Transverse colon (tissue), 4 donors: Measurements from ENCODE around the gene SEM1. TPM values are rescaled to one million over a fixed set of nuclear protein-coding genes. Genes with fewer than 3 reads are reported as not detected.

ENCODE experiments used
- DNase-seq: peaks from one replicate; pipeline ENCODE4 v3.0.0-alpha.2; 2019
- H3K27ac ChIP-seq, 4 donors: fragments of 200-600 bp; sonication (generic); 2 replicates each; pipeline ENCODE4 v1.5.1; 2016 to 2018; ENCODE audit warnings: inconsistent platforms in 4 of 4
- H3K27me3 ChIP-seq: fragments of 200-600 bp; sonication (generic); 2 replicates; pipeline ENCODE4 v1.5.1; 2017; ENCODE audit warnings: inconsistent platforms
- H3K36me3 ChIP-seq, 4 donors: fragments of 200-600 bp; sonication (generic); 2 replicates each; pipeline ENCODE4 v1.5.1; 2017 to 2019; ENCODE audit warnings: inconsistent platforms in 4 of 4
- H3K4me1 ChIP-seq, 4 donors: fragments of 200-600 bp; sonication (generic); 2 replicates each; pipeline ENCODE4 v1.5.1; 2017 to 2020; ENCODE audit warnings: inconsistent platforms in 4 of 4
- H3K4me3 ChIP-seq, 4 donors: fragments of 200-600 bp; sonication (generic); 1 replicate in 1 of 4; 2 replicates in 3 of 4; pipeline versions ENCODE4 v1.5.1 to v1.6.1; 2017 to 2019; ENCODE audit warnings: inconsistent platforms in 4 of 4
- H3K9me3 ChIP-seq, 2 donors: fragments of 200-600 bp; sonication (generic); 2 replicates each; pipeline ENCODE4 v1.5.1; 2017 to 2019; ENCODE audit warnings: inconsistent platforms in 2 of 2
- EP300 ChIP-seq: sonication (generic); formaldehyde crosslinking; IDR thresholded peaks from one replicate; pipeline ENCODE4 v1.6.1; 2017; ENCODE audit warnings: antibody characterized with exemption, low read depth
- POLR2A ChIP-seq: fragments of 450-650 bp; IDR thresholded peaks from one replicate; pipeline ENCODE4 v1.6.1; 2016; ENCODE audit warnings: antibody characterized with exemption, mild to moderate bottlenecking, moderate library complexity
- POLR2AphosphoS5 ChIP-seq, 3 donors: sonication (generic); formaldehyde crosslinking; IDR thresholded peaks; one replicate each; pipeline ENCODE4 v1.6.1; 2016; ENCODE audit warnings: antibody characterized with exemption in 3 of 3
- WGBS, 2 donors: methylation state at CpG; one replicate each; pipeline ENCODE4 v1.1.5; 2018; ENCODE audit warnings: low coverage in 1 of 2; 5-methylcytosine and 5-hydroxymethylcytosine counted together
- in situ Hi-C, 4 donors: fragments of 200-750 bp; cut with MboI; loops; one replicate each; pipeline versions ENCODE4 v1.15.0 to v1.15.1; 2017; ENCODE audit warnings: low sequenced_read_pairs in 3 of 4, low pct_ligation_motif_present in 1 of 4, low pct_unique_long_range_greater_than_20kb in 1 of 4
- intact Hi-C: fragments of 100-400 bp; cut with DNase I; formaldehyde crosslinking; loops from one replicate; pipeline ENCODE4 v1.15.1; 2023; ENCODE audit warnings: low total_unique reads
- total RNA-seq, 4 donors: library from RNA; depleted of rRNA; stranded (reverse); fragments of >200 nt; gene quantifications; one replicate each; pipeline ENCODE4 v1.1.0, GENCODE V29; 2016
- TF ChIP-seq, protein P1 (sequence below), 5 experiments: fragments of 200-600 bp in 3 of 5; fragments of 450-650 bp in 2 of 5; sonication (generic) in 3 of 5; IDR thresholded peaks; 1 replicate in 2 of 5; 2 replicates in 3 of 5; pipeline ENCODE4 v1.5.1; 2016 to 2017; ENCODE audit warnings: antibody characterized with exemption in 5 of 5, inconsistent platforms in 3 of 5, mild to moderate bottlenecking in 2 of 5, moderate library complexity in 1 of 5

Gene SEM1
- total RNA-seq, 4 donors from 2014 or later = 3.4 to 16.2 (median 15.6) TPM

DNA sequence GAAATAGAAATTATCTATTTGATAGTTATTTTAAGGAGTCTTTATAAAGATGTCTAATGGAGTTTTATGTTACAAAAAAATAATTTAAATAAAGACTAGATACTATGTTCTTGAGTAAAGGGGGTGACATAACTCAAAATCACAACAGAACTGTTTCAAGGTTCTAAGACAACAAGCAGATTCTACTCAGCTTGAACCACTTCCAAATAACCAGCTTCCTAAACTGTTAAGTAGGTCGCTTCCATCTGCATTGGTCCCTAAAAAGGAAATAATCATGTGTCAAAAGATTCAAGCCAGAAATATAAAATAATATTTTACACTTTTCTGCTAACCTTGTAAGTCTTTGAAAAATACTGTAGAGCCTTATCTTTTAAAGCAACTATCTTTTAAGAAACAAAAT lies 14.1 kb downstream of the SEM1 start:
- DNase-seq = no peak
- in situ Hi-C loops = no loop called here
- TF ChIP-seq, protein P1, sequence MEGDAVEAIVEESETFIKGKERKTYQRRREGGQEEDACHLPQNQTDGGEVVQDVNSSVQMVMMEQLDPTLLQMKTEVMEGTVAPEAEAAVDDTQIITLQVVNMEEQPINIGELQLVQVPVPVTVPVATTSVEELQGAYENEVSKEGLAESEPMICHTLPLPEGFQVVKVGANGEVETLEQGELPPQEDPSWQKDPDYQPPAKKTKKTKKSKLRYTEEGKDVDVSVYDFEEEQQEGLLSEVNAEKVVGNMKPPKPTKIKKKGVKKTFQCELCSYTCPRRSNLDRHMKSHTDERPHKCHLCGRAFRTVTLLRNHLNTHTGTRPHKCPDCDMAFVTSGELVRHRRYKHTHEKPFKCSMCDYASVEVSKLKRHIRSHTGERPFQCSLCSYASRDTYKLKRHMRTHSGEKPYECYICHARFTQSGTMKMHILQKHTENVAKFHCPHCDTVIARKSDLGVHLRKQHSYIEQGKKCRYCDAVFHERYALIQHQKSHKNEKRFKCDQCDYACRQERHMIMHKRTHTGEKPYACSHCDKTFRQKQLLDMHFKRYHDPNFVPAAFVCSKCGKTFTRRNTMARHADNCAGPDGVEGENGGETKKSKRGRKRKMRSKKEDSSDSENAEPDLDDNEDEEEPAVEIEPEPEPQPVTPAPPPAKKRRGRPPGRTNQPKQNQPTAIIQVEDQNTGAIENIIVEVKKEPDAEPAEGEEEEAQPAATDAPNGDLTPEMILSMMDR (IDR thresholded peaks at IDR 0.05) = no peak
- TF ChIP-seq POLR2A = no peak
- no peak for TF ChIP-seq EP300
- TF ChIP-seq POLR2AphosphoS5 (IDR thresholded peaks at IDR 0.05) = no peak
- Histone ChIP-seq H3K9me3 (no peaks in the 10 kb centered on the region), H3K27me3 (no peaks in the 10 kb centered on the region), H3K4me3 (no peak overlapping the region), H3K4me1 (peaks cover 0 to 29% (median 7%) of the 10 kb centered on the region in 4 donors), H3K36me3 (peaks cover 0 to 20% (median 0%) of the 10 kb centered on the region in 4 donors), H3K27ac (no peak overlapping the region)
- intact Hi-C loops = no loop called here
- 67 to 85% methylated on average over 1 of the region's 1 CpG for WGBS, 2 donors

DNA sequence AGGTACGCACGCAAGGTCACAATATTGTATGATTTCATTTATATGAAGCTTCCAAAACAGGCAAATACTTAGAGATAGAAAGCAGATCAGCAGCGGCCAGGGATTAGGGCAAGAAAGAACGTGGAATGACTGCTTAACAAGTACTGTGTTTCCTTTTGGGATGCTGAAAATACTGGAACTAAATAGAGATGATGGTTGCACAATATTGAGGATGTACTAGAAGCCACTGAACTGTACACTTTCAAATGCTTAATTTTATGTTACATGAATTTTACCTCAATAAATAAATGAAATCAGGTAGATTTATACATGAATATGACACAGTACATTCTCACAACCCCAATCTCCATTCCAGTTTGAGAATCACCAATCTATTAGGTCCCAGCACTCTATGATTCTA lies 15.6 kb downstream of the SEM1 start:
- intact Hi-C loops = no loop called here
- Histone ChIP-seq H3K36me3 (peaks cover 0 to 20% (median 0%) of the 10 kb centered on the region in 4 donors), H3K9me3 (no peaks in the 10 kb centered on the region), H3K27me3 (no peaks in the 10 kb centered on the region), H3K4me3 (no peak overlapping the region), H3K4me1 (peaks cover 0 to 38% (median 7%) of the 10 kb centered on the region in 4 donors), H3K27ac (no peak overlapping the region)
- in situ Hi-C loops = no loop called here
- WGBS, 2 donors = 80 to 98% methylated on average over 1 to 4 of the region's 4 CpGs
- TF ChIP-seq POLR2A (no peak), POLR2AphosphoS5 (IDR thresholded peaks at IDR 0.05) (no peak), EP300 (no peak)
- TF ChIP-seq, protein P1 (IDR thresholded peaks at IDR 0.05) = no peak
- no peak for DNase-seq

DNA sequence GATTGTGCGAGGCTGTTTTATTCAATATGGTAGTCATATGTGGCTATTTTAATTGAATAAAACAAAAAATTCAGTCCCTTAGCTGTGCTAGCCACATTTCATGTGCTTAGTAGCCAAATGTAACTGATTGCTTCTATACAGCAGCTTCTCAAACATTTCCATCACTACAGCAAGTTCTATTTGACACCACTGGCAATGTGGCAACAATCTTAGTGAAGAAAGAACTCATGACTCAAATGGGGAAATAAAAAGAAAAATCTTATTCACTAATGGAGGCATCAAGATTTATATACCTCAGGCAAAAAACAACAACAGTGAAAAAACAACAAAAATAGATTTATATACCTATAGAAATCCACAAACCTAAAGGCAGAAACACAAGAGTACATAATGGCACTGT lies 17.9 kb downstream of the SEM1 start:
- peaks cover 0 to 30% (median 5%) of the 10 kb centered on the region in 4 donors for H3K4me1 ChIP-seq
- intact Hi-C loops (no loop called here), in situ Hi-C loops (no loop called here)
- no peaks in the 10 kb centered on the region for H3K27me3 ChIP-seq
- no peak for DNase-seq
- H3K27ac ChIP-seq = no peak overlapping the region
- TF ChIP-seq, protein P1 (IDR thresholded peaks at IDR 0.05) = no peak
- TF ChIP-seq EP300 = no peak
- TF ChIP-seq POLR2A = no peak
- TF ChIP-seq POLR2AphosphoS5 (IDR thresholded peaks at IDR 0.05) = no peak
- H3K9me3 ChIP-seq = no peaks in the 10 kb centered on the region
- WGBS, 2 donors = 91 to 100% methylated on average over 1 of the region's 1 CpG
- no peak overlapping the region for H3K4me3 ChIP-seq
- peaks cover 0 to 28% (median 0%) of the 10 kb centered on the region in 4 donors for H3K36me3 ChIP-seq

DNA sequence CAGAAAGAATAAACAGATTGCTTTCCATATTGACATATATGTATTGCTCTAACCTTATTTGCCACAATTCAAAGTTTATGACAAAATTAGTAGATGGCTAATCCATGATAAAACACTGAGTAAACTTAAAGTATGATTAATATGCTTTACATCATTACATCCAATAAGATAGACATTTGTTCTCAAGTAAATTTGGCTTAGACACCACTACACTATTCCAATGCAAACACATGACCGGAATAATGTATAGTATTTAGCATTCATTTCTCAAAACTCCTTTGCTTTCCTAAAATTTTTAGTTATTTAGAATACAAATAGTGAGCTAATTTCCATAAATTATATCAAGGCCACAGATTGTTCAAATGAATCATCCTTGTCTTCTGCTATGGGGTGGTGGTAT lies 20.2 kb downstream of the SEM1 start:
- no peak overlapping the region for H3K4me3 ChIP-seq
- no peak for DNase-seq
- no peaks in the 10 kb centered on the region for H3K9me3 ChIP-seq
- intact Hi-C loops = no loop called here
- TF ChIP-seq, protein P1 (IDR thresholded peaks at IDR 0.05) = no peak
- TF ChIP-seq POLR2A (no peak), POLR2AphosphoS5 (IDR thresholded peaks at IDR 0.05) (no peak), EP300 (no peak)
- peaks cover 0 to 34% (median 0%) of the 10 kb centered on the region in 4 donors for H3K36me3 ChIP-seq
- 93 to 94% methylated on average over 1 of the region's 1 CpG for WGBS, 2 donors
- H3K27ac ChIP-seq = no peak overlapping the region
- in situ Hi-C loops = no loop called here
- no peaks in the 10 kb centered on the region for H3K27me3 ChIP-seq
- peaks cover 0 to 14% (median 0%) of the 10 kb centered on the region in 4 donors for H3K4me1 ChIP-seq
